ENCODE results near the gene OR2G2.

Gene OR2G2, protein sequence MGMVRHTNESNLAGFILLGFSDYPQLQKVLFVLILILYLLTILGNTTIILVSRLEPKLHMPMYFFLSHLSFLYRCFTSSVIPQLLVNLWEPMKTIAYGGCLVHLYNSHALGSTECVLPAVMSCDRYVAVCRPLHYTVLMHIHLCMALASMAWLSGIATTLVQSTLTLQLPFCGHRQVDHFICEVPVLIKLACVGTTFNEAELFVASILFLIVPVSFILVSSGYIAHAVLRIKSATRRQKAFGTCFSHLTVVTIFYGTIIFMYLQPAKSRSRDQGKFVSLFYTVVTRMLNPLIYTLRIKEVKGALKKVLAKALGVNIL

DNA sequence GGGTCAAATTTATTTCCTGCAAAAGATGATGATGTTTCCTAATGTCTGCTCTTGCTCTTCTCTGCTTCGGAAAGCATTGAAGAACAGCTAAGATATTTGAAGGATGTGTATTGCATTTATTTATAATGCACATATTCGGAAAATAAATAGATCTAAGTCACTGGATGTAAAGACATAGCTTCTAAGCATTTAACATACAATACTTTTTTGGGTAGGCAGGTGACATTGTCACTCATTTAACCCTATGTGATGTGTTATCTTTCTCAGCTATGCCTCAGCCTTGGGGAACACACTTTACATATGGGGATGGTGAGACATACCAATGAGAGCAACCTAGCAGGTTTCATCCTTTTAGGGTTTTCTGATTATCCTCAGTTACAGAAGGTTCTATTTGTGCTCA lies at the start of gene OR2G2:
TSS of gene OR2G2 (plus strand) at position 301 of the 400 bp plus-strand sequence. CDS start at position 301, 0 bp downstream.
- Histone ChIP-seq H3K36me3 (ENCODE audit: control insufficient read depth in 1 of 2, insufficient read depth in 2 of 2, low read length in 2 of 2) (no peaks in the 10 kb centered on the region), H3K9me3 (ENCODE audit: control insufficient read depth in 1 of 2, low read length in 2 of 2) (peaks cover 0 to 2% of the 10 kb centered on the region in 2 donors), H3K4me1 (ENCODE audit: control insufficient read depth in 1 of 2, insufficient read depth in 2 of 2, low read length in 2 of 2) (no peaks in the 10 kb centered on the region), H3K27ac (ENCODE audit: low read length) (no peak within 1 kb of the TSS), H3K27me3 (ENCODE audit: low read depth, low read length) (no peaks in the 10 kb centered on the region), H3K4me3 (ENCODE audit: low read depth in 1 of 2, low read length in 2 of 2) (no peak within 1 kb of the TSS)

DNA sequence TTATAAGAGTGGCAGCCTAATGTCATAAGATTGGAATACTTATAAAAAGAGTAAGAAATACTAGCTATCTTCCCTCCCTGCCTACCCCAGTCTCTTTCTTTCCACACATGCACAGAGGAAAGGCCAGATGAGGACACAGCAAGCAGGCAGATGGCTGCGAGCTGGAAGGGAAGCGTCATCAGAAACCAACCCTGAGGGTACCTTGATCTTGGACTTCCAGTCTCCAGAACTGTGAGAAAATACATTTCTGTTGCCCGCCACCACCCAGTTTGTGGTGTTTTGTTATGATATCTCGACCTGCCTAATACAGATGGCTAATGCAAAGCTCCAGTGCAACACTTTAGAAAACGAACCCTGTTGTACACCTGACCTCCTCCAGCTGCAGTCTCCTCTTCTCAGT lies 49.6 kb upstream of the OR2G2 start:
- Histone ChIP-seq H3K4me1 (ENCODE audit: control insufficient read depth in 1 of 2, insufficient read depth in 2 of 2, low read length in 2 of 2) (no peaks in the 10 kb centered on the region), H3K27ac (ENCODE audit: low read length) (no peak overlapping the region), H3K36me3 (ENCODE audit: control insufficient read depth in 1 of 2, insufficient read depth in 2 of 2, low read length in 2 of 2) (no peaks in the 10 kb centered on the region), H3K4me3 (ENCODE audit: low read depth in 1 of 2, low read length in 2 of 2) (no peak overlapping the region), H3K27me3 (ENCODE audit: low read depth, low read length) (no peaks in the 10 kb centered on the region), H3K9me3 (ENCODE audit: control insufficient read depth in 1 of 2, low read length in 2 of 2) (no peaks in the 10 kb centered on the region)

DNA sequence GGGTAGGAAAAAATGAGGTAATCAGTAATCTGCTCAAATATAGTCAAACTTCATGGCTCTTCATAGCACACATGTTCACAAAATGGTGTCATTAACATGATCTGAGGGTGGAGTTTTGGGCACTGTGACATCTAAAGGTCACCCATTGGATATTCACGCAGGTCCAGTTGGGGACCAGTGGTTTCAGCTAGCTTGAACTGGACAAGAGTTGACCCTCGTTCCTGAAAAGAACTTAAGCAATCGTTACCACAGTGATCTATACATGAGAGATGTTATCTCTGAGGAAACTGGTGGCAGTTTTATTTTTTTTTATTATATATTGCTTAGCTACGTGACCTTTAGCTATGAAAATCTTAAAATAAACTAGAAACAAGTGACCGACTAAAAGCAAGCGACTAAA lies 48.9 kb upstream of the OR2G2 start:
- Histone ChIP-seq H3K4me1 (ENCODE audit: control insufficient read depth in 1 of 2, insufficient read depth in 2 of 2, low read length in 2 of 2) (no peaks in the 10 kb centered on the region), H3K27me3 (ENCODE audit: low read depth, low read length) (no peaks in the 10 kb centered on the region), H3K27ac (ENCODE audit: low read length) (no peak overlapping the region), H3K9me3 (ENCODE audit: control insufficient read depth in 1 of 2, low read length in 2 of 2) (no peaks in the 10 kb centered on the region), H3K36me3 (ENCODE audit: control insufficient read depth in 1 of 2, insufficient read depth in 2 of 2, low read length in 2 of 2) (no peaks in the 10 kb centered on the region), H3K4me3 (ENCODE audit: low read depth in 1 of 2, low read length in 2 of 2) (no peak overlapping the region)

DNA sequence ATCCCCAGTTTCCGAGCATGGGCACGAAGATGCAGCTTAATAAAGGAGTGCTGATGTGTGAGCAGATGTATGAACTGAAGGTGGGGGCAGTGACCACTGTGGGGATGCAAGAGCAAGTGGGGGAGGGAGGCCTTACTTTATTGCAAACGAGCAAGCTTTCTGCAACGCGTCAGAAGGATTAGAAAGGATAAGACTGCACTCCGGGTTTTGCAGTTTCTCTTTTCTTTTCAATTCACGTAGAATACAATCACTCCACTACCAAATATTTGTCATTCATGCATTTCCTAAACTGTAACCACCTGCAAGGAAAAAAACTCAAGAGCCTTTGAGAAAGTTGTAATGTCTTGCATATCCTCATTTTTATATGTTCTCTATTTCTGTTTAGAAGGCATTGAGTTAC lies 47.6 kb upstream of the OR2G2 start:
- Histone ChIP-seq H3K4me3 (ENCODE audit: low read depth in 1 of 2, low read length in 2 of 2) (no peak overlapping the region), H3K36me3 (ENCODE audit: control insufficient read depth in 1 of 2, insufficient read depth in 2 of 2, low read length in 2 of 2) (no peaks in the 10 kb centered on the region), H3K27ac (ENCODE audit: low read length) (no peak overlapping the region), H3K9me3 (ENCODE audit: control insufficient read depth in 1 of 2, low read length in 2 of 2) (no peaks in the 10 kb centered on the region), H3K27me3 (ENCODE audit: low read depth, low read length) (no peaks in the 10 kb centered on the region), H3K4me1 (ENCODE audit: control insufficient read depth in 1 of 2, insufficient read depth in 2 of 2, low read length in 2 of 2) (no peaks in the 10 kb centered on the region)

DNA sequence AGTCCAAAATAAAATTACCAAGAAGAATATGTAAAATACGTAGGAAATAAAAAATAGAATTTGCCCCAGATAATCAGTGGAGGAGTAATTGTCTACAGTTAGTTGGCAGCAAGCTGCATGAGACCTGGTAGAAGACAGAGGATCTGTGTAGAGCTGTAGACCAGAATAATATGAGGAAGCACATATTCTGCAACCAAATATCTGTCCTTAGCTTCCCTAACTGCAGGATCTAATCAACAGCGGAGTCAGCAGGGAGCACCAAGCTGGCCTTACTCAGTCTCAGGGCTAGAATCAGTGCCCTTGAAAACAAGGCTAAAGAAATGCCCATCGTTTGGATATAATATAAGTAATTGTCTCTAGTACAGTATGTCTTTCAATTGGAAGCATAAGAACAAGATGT lies 45.3 kb upstream of the OR2G2 start:
- no peak overlapping the region for H3K27ac ChIP-seq (ENCODE audit: low read length)
- H3K27me3 ChIP-seq (ENCODE audit: low read depth, low read length) = no peaks in the 10 kb centered on the region
- H3K4me1 ChIP-seq (ENCODE audit: control insufficient read depth in 1 of 2, insufficient read depth in 2 of 2, low read length in 2 of 2) = no peaks in the 10 kb centered on the region
- H3K36me3 ChIP-seq (ENCODE audit: control insufficient read depth in 1 of 2, insufficient read depth in 2 of 2, low read length in 2 of 2) = no peaks in the 10 kb centered on the region
- H3K9me3 ChIP-seq (ENCODE audit: control insufficient read depth in 1 of 2, low read length in 2 of 2) = no peaks in the 10 kb centered on the region
- no peak overlapping the region for H3K4me3 ChIP-seq (ENCODE audit: low read depth in 1 of 2, low read length in 2 of 2)

DNA sequence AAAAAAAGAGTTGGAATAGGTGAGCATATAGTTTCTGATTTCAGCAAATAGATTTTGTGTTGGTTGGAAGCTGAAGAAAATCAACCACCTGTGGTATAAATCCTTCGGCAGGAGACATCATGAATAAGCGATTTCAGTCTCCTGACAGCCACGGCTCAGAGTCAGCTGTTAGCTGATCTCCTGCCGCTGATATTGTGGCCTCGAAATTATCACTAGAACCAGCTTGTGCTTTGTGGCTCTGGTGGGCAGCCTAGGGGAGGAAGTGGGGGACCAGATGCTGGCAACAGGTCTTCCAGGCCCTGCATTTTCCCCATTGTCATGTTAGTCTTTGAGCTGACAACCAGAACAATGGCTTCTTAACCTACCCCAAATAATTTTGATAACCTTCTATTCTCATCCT lies 40.1 kb upstream of the OR2G2 start:
- Histone ChIP-seq H3K27ac (ENCODE audit: low read length) (no peak overlapping the region), H3K4me1 (ENCODE audit: control insufficient read depth in 1 of 2, insufficient read depth in 2 of 2, low read length in 2 of 2) (no peaks in the 10 kb centered on the region), H3K4me3 (ENCODE audit: low read depth in 1 of 2, low read length in 2 of 2) (no peak overlapping the region), H3K9me3 (ENCODE audit: control insufficient read depth in 1 of 2, low read length in 2 of 2) (no peaks in the 10 kb centered on the region), H3K36me3 (ENCODE audit: control insufficient read depth in 1 of 2, insufficient read depth in 2 of 2, low read length in 2 of 2) (no peaks in the 10 kb centered on the region), H3K27me3 (ENCODE audit: low read depth, low read length) (no peaks in the 10 kb centered on the region)

DNA sequence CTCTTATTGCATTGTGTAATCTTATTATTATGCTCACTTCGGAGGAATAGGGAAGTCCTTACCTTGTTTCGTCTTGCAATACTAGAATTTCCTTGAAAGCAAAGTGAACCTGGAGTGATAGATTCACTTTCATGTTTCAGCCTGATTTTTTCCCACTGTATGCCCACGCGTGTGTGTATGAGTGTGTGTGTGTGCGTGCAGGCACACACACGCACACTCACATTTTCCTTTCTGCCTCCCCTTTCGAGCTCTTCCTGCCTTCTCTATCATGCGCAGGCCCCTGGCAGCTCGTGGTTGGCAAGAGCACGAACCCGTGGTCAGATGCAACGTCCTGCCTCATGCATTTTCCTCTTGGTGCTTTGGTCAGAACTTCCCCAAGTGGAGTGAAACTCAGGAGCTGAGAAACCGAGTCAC lies 39.4 kb upstream of the OR2G2 start, which contains the start of gene GCSAML:
TSS of gene GCSAML (plus strand) at position 366 of the 414 bp plus-strand sequence. CDS start 58 bp downstream, outside the sequence.
- Histone ChIP-seq H3K4me1 (ENCODE audit: control insufficient read depth in 1 of 2, insufficient read depth in 2 of 2, low read length in 2 of 2) (no peaks in the 10 kb centered on the region), H3K9me3 (ENCODE audit: control insufficient read depth in 1 of 2, low read length in 2 of 2) (no peaks in the 10 kb centered on the region), H3K27me3 (ENCODE audit: low read depth, low read length) (no peaks in the 10 kb centered on the region), H3K4me3 (ENCODE audit: low read depth in 1 of 2, low read length in 2 of 2) (no peak within 1 kb of the TSS), H3K27ac (ENCODE audit: low read length) (no peak within 1 kb of the TSS), H3K36me3 (ENCODE audit: control insufficient read depth in 1 of 2, insufficient read depth in 2 of 2, low read length in 2 of 2) (no peaks in the 10 kb centered on the region)

DNA sequence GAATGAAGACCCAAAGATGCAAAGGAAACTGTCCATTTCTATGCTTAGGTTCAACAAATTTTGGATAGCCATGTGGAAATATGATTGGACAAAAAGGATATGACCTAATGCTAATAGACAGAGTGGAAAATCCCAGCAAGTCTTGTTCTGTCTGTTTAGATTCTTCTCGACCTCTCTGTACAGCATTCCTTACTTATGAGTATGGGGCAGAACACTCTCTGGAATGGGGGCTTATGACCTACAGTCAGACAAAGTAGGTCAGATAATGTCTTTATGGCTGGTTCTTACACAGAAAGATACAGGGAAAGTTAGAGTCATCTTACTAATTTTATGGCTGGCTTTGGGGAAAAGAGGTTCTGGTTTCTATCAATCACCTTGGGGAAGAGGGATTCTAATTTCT lies 36.4 kb upstream of the OR2G2 start:
- no peaks in the 10 kb centered on the region for H3K36me3 ChIP-seq (ENCODE audit: control insufficient read depth in 1 of 2, insufficient read depth in 2 of 2, low read length in 2 of 2)
- H3K27ac ChIP-seq (ENCODE audit: low read length) = no peak overlapping the region
- H3K9me3 ChIP-seq (ENCODE audit: control insufficient read depth in 1 of 2, low read length in 2 of 2) = no peaks in the 10 kb centered on the region
- no peak overlapping the region for H3K4me3 ChIP-seq (ENCODE audit: low read depth in 1 of 2, low read length in 2 of 2)
- no peaks in the 10 kb centered on the region for H3K27me3 ChIP-seq (ENCODE audit: low read depth, low read length)
- H3K4me1 ChIP-seq (ENCODE audit: control insufficient read depth in 1 of 2, insufficient read depth in 2 of 2, low read length in 2 of 2) = no peaks in the 10 kb centered on the region

DNA sequence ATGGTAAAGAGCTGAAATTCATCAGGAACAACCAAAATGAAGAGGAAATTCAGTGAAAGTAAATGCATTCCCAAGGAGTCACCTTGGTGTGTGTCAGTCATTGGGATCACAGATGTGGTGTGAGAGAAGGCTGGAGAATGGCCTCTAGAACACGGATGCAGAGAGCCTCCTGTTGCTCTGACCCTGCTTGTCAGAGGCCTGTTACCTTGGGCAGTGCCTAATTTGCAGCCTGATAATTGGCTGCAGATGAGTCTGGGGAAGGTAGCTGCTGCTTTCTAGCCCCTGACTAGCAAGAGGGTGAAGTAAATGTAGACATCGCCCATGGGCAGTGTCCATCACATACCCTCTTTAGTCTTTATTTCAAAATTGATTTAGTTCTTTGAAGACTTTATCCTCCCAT lies 35.9 kb upstream of the OR2G2 start:
- Histone ChIP-seq H3K4me3 (ENCODE audit: low read depth in 1 of 2, low read length in 2 of 2) (no peak overlapping the region), H3K27ac (ENCODE audit: low read length) (no peak overlapping the region), H3K4me1 (ENCODE audit: control insufficient read depth in 1 of 2, insufficient read depth in 2 of 2, low read length in 2 of 2) (no peaks in the 10 kb centered on the region), H3K9me3 (ENCODE audit: control insufficient read depth in 1 of 2, low read length in 2 of 2) (no peaks in the 10 kb centered on the region), H3K27me3 (ENCODE audit: low read depth, low read length) (no peaks in the 10 kb centered on the region), H3K36me3 (ENCODE audit: control insufficient read depth in 1 of 2, insufficient read depth in 2 of 2, low read length in 2 of 2) (no peaks in the 10 kb centered on the region)

DNA sequence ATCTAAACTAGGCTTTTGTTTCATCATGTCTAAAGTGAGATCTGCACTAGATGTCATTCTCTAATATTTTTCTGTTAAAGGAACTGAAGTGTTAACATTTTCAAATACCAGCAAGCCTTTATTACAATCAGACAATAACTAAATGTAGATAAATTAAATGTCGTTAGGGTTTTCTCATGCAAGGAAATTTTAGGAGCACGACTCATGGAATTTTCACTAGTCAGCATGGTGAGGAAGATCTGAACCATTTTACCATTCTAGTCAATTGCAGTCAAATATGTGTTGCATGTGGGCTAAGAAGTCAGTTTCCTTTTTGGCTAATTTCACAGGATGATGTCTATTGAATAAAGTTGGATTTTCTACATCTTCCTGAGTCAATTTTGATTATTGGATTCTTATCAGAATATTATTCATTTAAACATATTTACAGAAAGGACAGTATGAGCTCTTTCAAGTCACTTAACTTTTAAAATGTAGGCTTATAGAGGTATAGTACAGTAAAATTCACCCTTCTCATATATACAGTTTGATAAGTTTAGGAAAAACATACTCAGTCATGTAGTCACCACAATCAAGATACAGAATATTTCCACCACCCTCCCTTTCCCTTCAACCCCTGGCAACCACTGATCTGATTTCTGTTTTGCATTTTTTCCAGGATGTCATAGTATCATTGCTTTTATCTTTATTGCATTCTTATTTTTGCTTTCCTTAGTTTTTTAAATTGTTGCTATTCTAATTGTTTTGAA lies 30.1 kb upstream of the OR2G2 start:
- Histone ChIP-seq H3K4me3 (ENCODE audit: low read depth in 1 of 2, low read length in 2 of 2) (no peak overlapping the region), H3K4me1 (ENCODE audit: control insufficient read depth in 1 of 2, insufficient read depth in 2 of 2, low read length in 2 of 2) (no peaks in the 10 kb centered on the region), H3K36me3 (ENCODE audit: control insufficient read depth in 1 of 2, insufficient read depth in 2 of 2, low read length in 2 of 2) (no peaks in the 10 kb centered on the region), H3K9me3 (ENCODE audit: control insufficient read depth in 1 of 2, low read length in 2 of 2) (no peaks in the 10 kb centered on the region), H3K27ac (ENCODE audit: low read length) (no peak overlapping the region), H3K27me3 (ENCODE audit: low read depth, low read length) (no peaks in the 10 kb centered on the region)

DNA sequence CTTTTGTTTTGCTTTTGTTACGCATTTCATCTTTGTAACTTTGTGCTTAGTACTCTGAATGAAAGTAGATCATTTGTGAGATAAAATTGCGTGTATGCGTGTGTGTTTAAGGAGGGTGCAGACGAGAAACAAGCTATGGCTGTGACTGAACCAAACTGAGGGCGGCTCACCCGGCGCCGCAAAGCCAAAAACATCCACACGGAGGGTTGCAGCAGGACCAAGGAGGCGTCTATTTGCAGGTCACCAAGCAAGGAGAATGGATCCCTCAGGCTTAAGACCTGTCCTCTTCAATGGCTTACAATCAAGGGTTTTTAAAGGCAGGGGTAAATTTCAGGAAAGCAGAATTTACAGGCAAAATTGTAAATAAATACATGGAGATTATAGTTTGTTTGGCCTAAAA lies 26.4 kb upstream of the OR2G2 start:
- no peak overlapping the region for H3K4me3 ChIP-seq (ENCODE audit: low read depth in 1 of 2, low read length in 2 of 2)
- no peaks in the 10 kb centered on the region for H3K9me3 ChIP-seq (ENCODE audit: control insufficient read depth in 1 of 2, low read length in 2 of 2)
- no peaks in the 10 kb centered on the region for H3K27me3 ChIP-seq (ENCODE audit: low read depth, low read length)
- no peak overlapping the region for H3K27ac ChIP-seq (ENCODE audit: low read length)
- no peaks in the 10 kb centered on the region for H3K4me1 ChIP-seq (ENCODE audit: control insufficient read depth in 1 of 2, insufficient read depth in 2 of 2, low read length in 2 of 2)
- H3K36me3 ChIP-seq (ENCODE audit: control insufficient read depth in 1 of 2, insufficient read depth in 2 of 2, low read length in 2 of 2) = no peaks in the 10 kb centered on the region
